HG02943 (cell line): Measurements from ENCODE around the gene CCSER1.
"Not testable (repeated sequence)": the region's sequence is repeated elsewhere in the genome, so short reads cannot be mapped to it uniquely, and the experiment has no call there.

Source experiments
- ATAC-seq: cut with Tn5 transposase; IDR thresholded peaks from one replicate; pipeline ENCODE4 v1.9.1; 2021; ENCODE audit warnings: mild to moderate bottlenecking, low read depth, moderate library complexity; ENCODE audit not compliant: unreplicated experiment

Gene CCSER1

GRCh38 chr4:90421161-90421560, 294.0 kb downstream of the CCSER1 start:
- no peak for ATAC-seq

GRCh38 chr4:90425893-90426292, 298.7 kb downstream of the CCSER1 start:
- no peak for ATAC-seq

GRCh38 chr4:90438522-90438921, 311.3 kb downstream of the CCSER1 start:
- ATAC-seq = no peak

- ATAC-seq = no peak
These were observed 314.6 kb downstream of the CCSER1 start for GRCh38 chr4:90441770-90442169.

- no peak for ATAC-seq
These were observed 315.4 kb downstream of the CCSER1 start for GRCh38 chr4:90442619-90443018.

GRCh38 chr4:90443231-90443630, 316.0 kb downstream of the CCSER1 start:
- ATAC-seq = no peak

- ATAC-seq = no peak
These were observed 317.7 kb downstream of the CCSER1 start for GRCh38 chr4:90444904-90445303.

GRCh38 chr4:90445380-90445779, 318.2 kb downstream of the CCSER1 start:
- no peak for ATAC-seq

GRCh38 chr4:90449626-90450025, 322.4 kb downstream of the CCSER1 start:
- ATAC-seq = no peak

GRCh38 chr4:90456891-90457290, 329.7 kb downstream of the CCSER1 start:
- ATAC-seq = no peak

GRCh38 chr4:90457817-90458216, 330.6 kb downstream of the CCSER1 start:
- ATAC-seq = no peak

GRCh38 chr4:90458576-90458975, 331.4 kb downstream of the CCSER1 start:
- ATAC-seq = no peak

GRCh38 chr4:90474484-90474883, 347.3 kb downstream of the CCSER1 start:
- no peak for ATAC-seq

- no peak for ATAC-seq
These were observed 348.8 kb downstream of the CCSER1 start for GRCh38 chr4:90476019-90476418.

- ATAC-seq = no peak
These were observed 349.4 kb downstream of the CCSER1 start for GRCh38 chr4:90476586-90476985.

- ATAC-seq = not testable (repeated sequence)
These were observed 357.7 kb downstream of the CCSER1 start for GRCh38 chr4:90484894-90485293.

GRCh38 chr4:90486346-90486745, 359.2 kb downstream of the CCSER1 start:
- ATAC-seq = no peak

- no peak for ATAC-seq
These were observed 368.0 kb downstream of the CCSER1 start for GRCh38 chr4:90495211-90495610.

- no peak for ATAC-seq
These were observed 368.7 kb downstream of the CCSER1 start for GRCh38 chr4:90495936-90496335.

- no peak for ATAC-seq
These were observed 371.0 kb downstream of the CCSER1 start for GRCh38 chr4:90498175-90498574.

- ATAC-seq = no peak
These were observed 376.5 kb downstream of the CCSER1 start for GRCh38 chr4:90503677-90504076.

- no peak for ATAC-seq
These were observed 388.0 kb downstream of the CCSER1 start for GRCh38 chr4:90515191-90515590.

GRCh38 chr4:90528551-90528950, 401.4 kb downstream of the CCSER1 start:
- no peak for ATAC-seq
